DMS53 (cell line): Measurements from ENCODE around the gene CUL3.

ENCODE experiments used
- DNase-seq: peaks from one replicate; lab custom pipeline; 2025; lab: John Stamatoyannopoulos, UW

CUL3 gene

DNA sequence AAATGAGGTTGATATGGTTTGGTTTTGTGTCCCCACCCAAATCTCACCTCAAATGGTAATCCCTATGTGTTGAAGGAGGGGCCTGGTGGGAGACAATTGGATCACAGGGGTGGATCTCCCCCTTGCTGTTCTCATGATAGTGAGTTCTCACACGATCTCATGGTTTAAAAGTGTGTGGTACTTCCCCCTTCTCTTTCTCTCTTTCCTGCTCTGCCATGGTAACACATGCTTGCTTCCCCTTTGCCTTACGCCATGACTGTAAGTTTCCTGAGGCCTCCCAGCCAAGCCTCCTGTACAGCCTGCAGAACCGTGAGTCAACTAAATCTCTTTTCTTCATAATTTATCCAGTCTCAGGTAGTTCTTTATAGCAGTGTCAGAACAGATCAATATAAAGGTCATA, 158.5 kb downstream of the CUL3 start:
- no peak for DNase-seq

DNA sequence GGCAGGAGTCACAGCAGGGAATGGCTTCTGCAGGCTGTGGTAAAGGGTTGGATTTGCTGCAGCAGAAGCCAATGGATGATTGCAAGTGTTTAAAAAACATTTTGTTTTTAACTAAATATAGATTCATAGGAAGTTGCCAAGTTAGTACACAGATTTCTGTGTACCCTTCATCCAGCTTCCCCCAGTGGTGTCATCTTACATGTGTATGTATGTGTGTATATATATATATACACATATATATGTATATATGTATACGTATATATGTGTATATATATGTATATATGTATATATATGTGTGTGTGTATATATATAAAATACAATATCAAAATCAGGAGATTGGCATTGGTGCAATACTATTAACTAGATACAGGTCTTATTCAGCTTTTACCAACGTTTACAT, 164.1 kb downstream of the CUL3 start:
- no peak for DNase-seq
